IMR-90 (cell line): ENCODE measurements around the gene RIPK4. TPM values are rescaled to one million over a fixed set of nuclear protein-coding genes. Genes with fewer than 3 reads are reported as not detected.

Experiments
- ATAC-seq: fragments of 200-7000 bp; cut with Tn5 transposase; 2 replicates; pipeline ENCODE4 v1.9.1; 2020; ENCODE audit warnings: low read depth, mild to moderate bottlenecking, moderate library complexity
- BruUV-seq: library from RNA; stranded (reverse); fragments of 400-500 nt; replicated peaks from 2 replicates; lab custom pipeline; 2021; lab: Mats Ljungman, UMichigan
- CTCF ChIA-PET: fragments of 300-600 bp; formaldehyde crosslinking; extraction: SDS; loops from one replicate; lab custom pipeline; 2021; ENCODE audit warnings: antibody characterized with exemption; lab: Yijun Ruan, JAX
- POLR2A ChIA-PET: fragments of 300-600 bp; sonication (Branson Sonifier 250); formaldehyde crosslinking; loops from one replicate; lab custom pipeline; 2022; ENCODE audit warnings: antibody characterized with exemption; ENCODE audit not compliant: unreplicated experiment; lab: Charles Lee
- DNase-seq: peaks from one replicate; pipeline ENCODE4 v3.0.0; 2013
- H2AFZ ChIP-seq: replicated peaks from 2 replicates; pipeline ENCODE3; 2013; ENCODE audit warnings: low read length, mild to moderate bottlenecking; ENCODE audit not compliant: poor library complexity
- H2AK5ac ChIP-seq: 2 replicates; pipeline ENCODE4 v1.6.1; 2013; ENCODE audit warnings: low read depth, low read length, inconsistent platforms
- H2AK9ac ChIP-seq: replicated peaks from 2 replicates; pipeline ENCODE3; 2013; ENCODE audit warnings: mild to moderate bottlenecking, low read depth, low read length, moderate library complexity; ENCODE audit not compliant: poor library complexity
- H2BK120ac ChIP-seq: 2 replicates; pipeline ENCODE4 v1.6.1; 2013; ENCODE audit warnings: low read depth, low read length, inconsistent platforms
- H2BK15ac ChIP-seq: 3 replicates; pipeline ENCODE4 v1.6.1; 2013; ENCODE audit warnings: low read depth, low read length, inconsistent platforms
- H2BK20ac ChIP-seq: 2 replicates; pipeline ENCODE4 v1.6.1; 2013; ENCODE audit warnings: low read depth, mild to moderate bottlenecking, inconsistent platforms, low read length, moderate library complexity
- H2BK5ac ChIP-seq: 2 replicates; pipeline ENCODE4 v1.6.1; 2013; ENCODE audit warnings: mild to moderate bottlenecking, low read depth, low read length, inconsistent platforms; ENCODE audit not compliant: poor library complexity, severe bottlenecking
- H3K14ac ChIP-seq: replicated peaks from 2 replicates; pipeline ENCODE4 v1.6.1; 2013; ENCODE audit warnings: low read depth, low read length, inconsistent platforms
- H3K18ac ChIP-seq: 2 replicates; pipeline ENCODE4 v1.6.1; 2013; ENCODE audit warnings: low read depth, low read length, control low read depth
- H3K23ac ChIP-seq: 2 replicates; pipeline ENCODE4 v1.6.1; 2013; ENCODE audit warnings: low read depth, low read length, inconsistent platforms
- H3K27ac ChIP-seq: 2 replicates; pipeline ENCODE4 v1.5.1; 2013; ENCODE audit warnings: mild to moderate bottlenecking, control low read depth, low read length; ENCODE audit not compliant: insufficient read depth
- H3K27me3 ChIP-seq: 2 replicates; pipeline ENCODE4 v1.6.1; 2013; ENCODE audit warnings: low read length; ENCODE audit not compliant: control insufficient read depth, insufficient read depth
- H3K36me3 ChIP-seq: 2 replicates; pipeline ENCODE4 v1.6.1; 2013; ENCODE audit warnings: low read length, mixed read lengths; ENCODE audit not compliant: control insufficient read depth, insufficient read depth
- H3K4ac ChIP-seq: 2 replicates; pipeline ENCODE4 v1.6.1; 2013; ENCODE audit warnings: low read depth, low read length, inconsistent platforms
- H3K4me1 ChIP-seq: 2 replicates; pipeline ENCODE4 v1.6.1; 2013; ENCODE audit warnings: low read length, mixed read lengths; ENCODE audit not compliant: control insufficient read depth, insufficient read depth
- H3K4me2 ChIP-seq: 2 replicates; pipeline ENCODE4 v1.6.1; 2013; ENCODE audit warnings: low read depth, mild to moderate bottlenecking, control low read depth, low read length, moderate library complexity
- H3K4me3 ChIP-seq: 2 replicates; pipeline ENCODE4 v1.5.1; 2013; ENCODE audit warnings: low read depth, mild to moderate bottlenecking, control low read depth, low read length, moderate library complexity; ENCODE audit not compliant: insufficient read depth
- H3K56ac ChIP-seq: 2 replicates; pipeline ENCODE4 v1.6.1; 2013; ENCODE audit warnings: low read length, inconsistent platforms; ENCODE audit not compliant: insufficient read depth; ENCODE audit errors: extremely low read depth
- H3K79me1 ChIP-seq, 2 experiments: 2 replicates each; pipeline ENCODE4 v1.6.1; 2013; ENCODE audit warnings: low read length in 2 of 2, inconsistent platforms in 1 of 2, low read depth in 1 of 2
- H3K9ac ChIP-seq: 2 replicates; pipeline ENCODE4 v1.6.1; 2013; ENCODE audit warnings: low read depth, low read length, control low read depth
- H3K9me1 ChIP-seq: 2 replicates; pipeline ENCODE4 v1.6.1; 2013; ENCODE audit warnings: low read length, inconsistent platforms; ENCODE audit not compliant: insufficient read depth
- H3K9me3 ChIP-seq: 2 replicates; pipeline ENCODE4 v1.6.1; 2013; ENCODE audit warnings: low read length; ENCODE audit not compliant: control insufficient read depth, insufficient read depth
- H4K20me1 ChIP-seq: 2 replicates; pipeline ENCODE4 v1.6.1; 2013; ENCODE audit warnings: low read length, inconsistent platforms; ENCODE audit not compliant: insufficient read depth
- H4K5ac ChIP-seq: 2 replicates; pipeline ENCODE4 v1.6.1; 2013; ENCODE audit warnings: mild to moderate bottlenecking, low read depth, low read length, control low read depth
- H4K8ac ChIP-seq, 2 experiments: 2 replicates each; pipeline ENCODE4 v1.6.1; 2013; ENCODE audit warnings: low read depth in 2 of 2, low read length in 2 of 2, control low read depth in 1 of 2, inconsistent platforms in 1 of 2
- H4K91ac ChIP-seq: 2 replicates; pipeline ENCODE4 v1.6.1; 2013; ENCODE audit warnings: low read depth, low read length, inconsistent platforms; ENCODE audit not compliant: insufficient read depth
- BHLHE40 ChIP-seq: fragments of 150-350 bp; IDR thresholded peaks from 2 replicates; pipeline ENCODE4 v1.6.1; 2016; ENCODE audit warnings: mild to moderate bottlenecking, low read depth, low read length
- CEBPB ChIP-seq: IDR thresholded peaks from 2 replicates; pipeline ENCODE4 v1.6.1; 2012; ENCODE audit warnings: low read depth, low read length, improper control_type of control experiment
- CHD1 ChIP-seq: IDR thresholded peaks from 2 replicates; pipeline ENCODE4 v1.6.1; 2012; ENCODE audit warnings: low read depth, low read length, improper control_type of control experiment
- CTCF ChIP-seq: conservative IDR thresholded peaks from 2 replicates; pipeline ENCODE4 v1.5.1; 2012; ENCODE audit warnings: mild to moderate bottlenecking, low read depth, low read length, improper control_type of control experiment
- FOS ChIP-seq: fragments of 150-350 bp; IDR thresholded peaks from 2 replicates; pipeline ENCODE4 v1.6.1; 2016; ENCODE audit warnings: low read depth, low read length
- MAFK ChIP-seq: IDR thresholded peaks from 2 replicates; pipeline ENCODE4 v1.6.1; 2012; ENCODE audit warnings: low read depth, low read length, improper control_type of control experiment
- MAZ ChIP-seq: IDR thresholded peaks from 2 replicates; pipeline ENCODE4 v1.6.1; 2012; ENCODE audit warnings: low read depth, mild to moderate bottlenecking, low read length, improper control_type of control experiment, moderate library complexity, borderline replicate concordance
- MXI1 ChIP-seq: IDR thresholded peaks from 2 replicates; pipeline ENCODE4 v1.6.1; 2012; ENCODE audit warnings: low read depth, mild to moderate bottlenecking, low read length, moderate library complexity, borderline replicate concordance
- NFE2L2 ChIP-seq: fragments of 150-350 bp; IDR thresholded peaks from 2 replicates; pipeline ENCODE4 v1.6.1; 2016; ENCODE audit warnings: low read depth, mild to moderate bottlenecking, low read length
- POLR2A ChIP-seq: IDR thresholded peaks from 2 replicates; pipeline ENCODE4 v1.6.1; 2012; ENCODE audit warnings: mild to moderate bottlenecking, low read depth, low read length
- RAD21 ChIP-seq: IDR thresholded peaks from 2 replicates; pipeline ENCODE4 v1.6.1; 2012; ENCODE audit warnings: low read length, improper control_type of control experiment
- RCOR1 ChIP-seq: IDR thresholded peaks from 2 replicates; pipeline ENCODE4 v1.6.1; 2012; ENCODE audit warnings: mild to moderate bottlenecking, low read length, improper control_type of control experiment; ENCODE audit not compliant: insufficient replicate concordance
- RFX5 ChIP-seq: IDR thresholded peaks from 2 replicates; pipeline ENCODE4 v1.8.0; 2012; ENCODE audit warnings: low read depth, mild to moderate bottlenecking, low read length, moderate library complexity
- SMC3 ChIP-seq: fragments of 150-350 bp; IDR thresholded peaks from 2 replicates; pipeline ENCODE4 v1.6.1; 2016; ENCODE audit warnings: low read depth, mild to moderate bottlenecking, antibody characterized with exemption, low read length, moderate library complexity
- USF2 ChIP-seq: fragments of 150-350 bp; IDR thresholded peaks from 2 replicates; pipeline ENCODE4 v1.6.1; 2017; ENCODE audit warnings: mild to moderate bottlenecking, antibody characterized with exemption, low read length, low read depth
- WGBS, 2 experiments: methylation state at CpG; one replicate each; pipeline versions ENCODE4 v1.1.5 to v1.1.7; 2013; ENCODE audit warnings: missing lambda C conversion rate in 2 of 2; ENCODE audit not compliant: insufficient read length in 1 of 2; ENCODE audit errors: extremely low coverage in 2 of 2; 5-methylcytosine and 5-hydroxymethylcytosine counted together
- dilution Hi-C: fragments of 300-500 bp; cut with HindIII; formaldehyde crosslinking; loops from one replicate; pipeline ENCODE4 v1.14.3; 2018; ENCODE audit warnings: low sequenced_read_pairs; ENCODE audit not compliant: unreplicated experiment
- in situ Hi-C: fragments of 300-500 bp; cut with MboI; formaldehyde crosslinking; loops from 3 replicates; pipeline ENCODE4 v1.14.3; 2019; ENCODE audit warnings: low sequenced_read_pairs, inconsistent platforms, mixed read lengths
- intact Hi-C: fragments of 100-400 bp; cut with micrococcal nuclease; formaldehyde crosslinking; loops from 2 replicates; pipeline ENCODE4 v1.10.0; 2022
- polyA plus RNA-seq, 3 experiments: library from polyadenylated mRNA; depleted of rRNA; stranded (reverse); fragments of >200 nt; gene quantifications; 2 replicates each; pipeline ENCODE4 v1.2.3, GENCODE V29; 2012; ENCODE audit warnings: low replicate concordance in 1 of 3
- total RNA-seq: library from RNA; depleted of rRNA; stranded (reverse); fragments of >200 nt; gene quantifications from 2 replicates; pipeline ENCODE4 v1.2.3, GENCODE V29; 2012
- TF ChIP-seq, protein P1 (sequence below): fragments of 150-350 bp; IDR thresholded peaks from 2 replicates; pipeline ENCODE4 v1.6.1; 2016; ENCODE audit warnings: low read depth, mild to moderate bottlenecking, low read length, moderate library complexity, borderline replicate concordance

The RIPK4 gene
- total and polyA plus RNA-seq, 2 of the 4 experiments (the other 2 are of a cell fraction): under 0.01 to 0.03 TPM

DNA sequence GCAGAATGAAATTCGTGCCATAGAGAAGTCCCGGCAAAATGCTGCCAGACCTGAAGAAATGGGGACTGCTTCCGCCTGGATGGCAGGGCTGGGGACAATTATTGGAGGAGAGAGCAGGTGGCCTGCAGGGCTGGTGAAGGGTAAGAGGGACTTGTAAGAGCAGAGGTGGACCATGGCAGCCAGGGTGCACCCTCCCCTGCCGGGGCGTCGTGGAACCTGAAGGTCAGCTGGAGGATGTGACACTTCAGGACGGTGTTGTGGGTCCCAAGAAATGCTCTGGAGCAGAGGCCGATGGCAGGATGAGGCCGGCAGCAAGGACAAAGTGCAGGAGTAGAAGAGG is 40.3 kb downstream of the RIPK4 start:
- Histone ChIP-seq H2AFZ (peak overlapping the region; percentile 63), H2BK120ac (no peak overlapping the region), H3K9ac (no peak overlapping the region), H3K27ac (no peak overlapping the region), H3K14ac (no peak overlapping the region), H2BK20ac (no peak overlapping the region), H3K18ac (no peak overlapping the region), H2BK15ac (no peak overlapping the region), H3K23ac (no peak overlapping the region), H3K9me3 (no peaks in the 10 kb centered on the region), H2AK9ac (peak overlapping the region; percentile 60), H3K36me3 (no peaks in the 10 kb centered on the region), H3K4me3 (no peak overlapping the region), H3K79me1 (no peaks in the 10 kb centered on the region), H3K4me1 (0 out of 2 replicates have a peak, but pooled peaks cover 5% of the 10 kb centered on the region), H4K8ac (no peak overlapping the region), H3K9me1 (peaks cover 6% of the 10 kb centered on the region), H4K91ac (no peak overlapping the region), H4K20me1 (no peaks in the 10 kb centered on the region), H2AK5ac (no peak overlapping the region), H2BK5ac (no peak overlapping the region), H4K5ac (no peak overlapping the region), H3K27me3 (peaks cover 17% of the 10 kb centered on the region), H3K4me2 (no peak overlapping the region), H3K4ac (no peak overlapping the region), H3K56ac (no peak overlapping the region)
- intact Hi-C loops (no loop called here), in situ Hi-C loops (no loop called here), dilution Hi-C loops (no loop called here)
- BruUV-seq: no TSS peak
- no peak for ATAC-seq
- DNase-seq: no peak
- ChIA-PET CTCF (no interaction called here), POLR2A (no interaction called here)
- no peak for TF ChIP-seq CTCF
- no peak for TF ChIP-seq MAFK
- TF ChIP-seq MAZ: no peak
- TF ChIP-seq RAD21: no peak
- no peak for TF ChIP-seq CHD1
- TF ChIP-seq POLR2A: no peak
- no peak for TF ChIP-seq USF2
- no peak for TF ChIP-seq SMC3
- TF ChIP-seq, protein P1, sequence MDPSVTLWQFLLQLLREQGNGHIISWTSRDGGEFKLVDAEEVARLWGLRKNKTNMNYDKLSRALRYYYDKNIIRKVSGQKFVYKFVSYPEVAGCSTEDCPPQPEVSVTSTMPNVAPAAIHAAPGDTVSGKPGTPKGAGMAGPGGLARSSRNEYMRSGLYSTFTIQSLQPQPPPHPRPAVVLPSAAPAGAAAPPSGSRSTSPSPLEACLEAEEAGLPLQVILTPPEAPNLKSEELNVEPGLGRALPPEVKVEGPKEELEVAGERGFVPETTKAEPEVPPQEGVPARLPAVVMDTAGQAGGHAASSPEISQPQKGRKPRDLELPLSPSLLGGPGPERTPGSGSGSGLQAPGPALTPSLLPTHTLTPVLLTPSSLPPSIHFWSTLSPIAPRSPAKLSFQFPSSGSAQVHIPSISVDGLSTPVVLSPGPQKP: no peak
- no peak for TF ChIP-seq MXI1
- TF ChIP-seq NFE2L2: no peak
- no peak for TF ChIP-seq RCOR1
- no peak for TF ChIP-seq FOS
- TF ChIP-seq CEBPB: no peak
- no peak for TF ChIP-seq BHLHE40
- TF ChIP-seq RFX5: no peak
- WGBS, 2 experiments: 87% methylated on average over 3 of the region's 9 CpGs; no CpG with 5 or more reads in 1 of the 2 experiments
